ENCODE data around the gene PHEX. TPM values are rescaled to one million over a fixed set of nuclear protein-coding genes. Genes with fewer than 3 reads are reported as not detected.

PHEX gene
- total and polyA plus RNA-seq, 12 donors, result 0.07 to 0.33 (median 0.10) TPM; not detected in 1

- Histone ChIP-seq H3K9me3 (replicated peaks in 1 of 3) (no peaks in the 10 kb centered on the region), H3K4me3 (no peak overlapping the region), H3K27ac (no peak overlapping the region), H3K27me3 (no peaks in the 10 kb centered on the region), H3K4me1 (replicated peaks in 1 of 2) (no peaks in the 10 kb centered on the region), H3K36me3 (replicated peaks in 1 of 2) (no peaks in the 10 kb centered on the region)
- WGBS, 4 donors, result 34 to 89% (median 66%) methylated on average over 3 of the region's 3 CpGs
- intact Hi-C loops (cut with DNase I), result no loop called here
- no peak for DNase-seq
- TF ChIP-seq POLR2A (IDR thresholded peaks at IDR 0.05) (no peak), CTCF (IDR thresholded peaks at IDR 0.05) (no peak)
Observed at GRCh38 chrX:22150371-22150770, 118.2 kb downstream of the PHEX start.

- H3K27ac ChIP-seq, result no peak overlapping the region
- H3K4me1 ChIP-seq (replicated peaks in 1 of 2), result no peaks in the 10 kb centered on the region
- H3K36me3 ChIP-seq (replicated peaks in 1 of 2), result no peaks in the 10 kb centered on the region
- H3K4me3 ChIP-seq, result no peak overlapping the region
- WGBS, 4 donors, result 78 to 90% (median 83%) methylated on average over 6 of the region's 6 CpGs
- no peaks in the 10 kb centered on the region for H3K9me3 ChIP-seq (replicated peaks in 1 of 3)
- intact Hi-C loops (cut with DNase I), result no loop called here
- TF ChIP-seq CTCF (IDR thresholded peaks at IDR 0.05) (no peak), POLR2A (IDR thresholded peaks at IDR 0.05) (no peak)
- no peak for DNase-seq
- no peaks in the 10 kb centered on the region for H3K27me3 ChIP-seq
Observed at GRCh38 chrX:22155126-22155525, 123.0 kb downstream of the PHEX start.

- Histone ChIP-seq H3K27me3 (no peaks in the 10 kb centered on the region), H3K4me1 (replicated peaks in 1 of 2) (no peaks in the 10 kb centered on the region), H3K9me3 (replicated peaks in 1 of 3) (no peaks in the 10 kb centered on the region), H3K4me3 (no peak overlapping the region), H3K27ac (no peak overlapping the region), H3K36me3 (replicated peaks in 1 of 2) (no peaks in the 10 kb centered on the region)
- DNase-seq, result no peak
- intact Hi-C loops (cut with DNase I), result no loop called here
- 86 to 90% (median 88%) methylated on average over 5 of the region's 5 CpGs for WGBS, 4 donors
- TF ChIP-seq POLR2A (IDR thresholded peaks at IDR 0.05) (no peak), CTCF (IDR thresholded peaks at IDR 0.05) (no peak)
Observed at GRCh38 chrX:22159071-22159470, 126.9 kb downstream of the PHEX start.

- intact Hi-C loops (cut with DNase I), result no loop called here
- H3K27me3 ChIP-seq, result no peaks in the 10 kb centered on the region
- DNase-seq, result no peak
- no peaks in the 10 kb centered on the region for H3K36me3 ChIP-seq (replicated peaks in 1 of 2)
- no peak overlapping the region for H3K4me3 ChIP-seq
- TF ChIP-seq CTCF (IDR thresholded peaks at IDR 0.05) (no peak), POLR2A (IDR thresholded peaks at IDR 0.05) (no peak)
- H3K4me1 ChIP-seq (replicated peaks in 1 of 2), result no peaks in the 10 kb centered on the region
- no peaks in the 10 kb centered on the region for H3K9me3 ChIP-seq (replicated peaks in 1 of 3)
- WGBS, 4 donors, result 76 to 84% (median 82%) methylated on average over 3 of the region's 3 CpGs
- no peak overlapping the region for H3K27ac ChIP-seq
Observed at GRCh38 chrX:22163326-22163725, 131.2 kb downstream of the PHEX start.

All from adrenal gland (tissue), 12 donors.